Measurements from ENCODE around the gene FRMD4A.

FRMD4A gene

DNA sequence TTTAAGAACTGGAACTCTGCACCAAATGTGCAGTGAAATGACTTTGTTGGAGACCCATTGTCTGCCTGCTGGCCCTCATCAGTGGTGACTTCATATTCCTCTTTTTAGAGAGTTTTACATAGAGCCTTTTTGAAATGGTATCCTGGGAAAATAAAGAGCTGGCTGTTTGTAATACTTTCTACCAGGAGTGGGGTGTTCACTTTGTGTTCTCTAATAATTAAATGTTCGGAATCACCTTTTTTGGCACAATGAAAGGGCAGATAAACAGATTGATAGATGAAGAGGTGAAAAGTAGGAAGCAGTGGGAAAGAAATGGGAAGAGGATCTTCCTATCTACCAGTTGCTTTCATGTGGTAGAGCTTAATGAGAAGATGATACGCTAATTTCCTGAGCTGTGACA lies 688.4 kb downstream of the FRMD4A start:
- in situ Hi-C loops (cut with MboI; ENCODE audit: low sequenced_read_pairs): no loop called here

DNA sequence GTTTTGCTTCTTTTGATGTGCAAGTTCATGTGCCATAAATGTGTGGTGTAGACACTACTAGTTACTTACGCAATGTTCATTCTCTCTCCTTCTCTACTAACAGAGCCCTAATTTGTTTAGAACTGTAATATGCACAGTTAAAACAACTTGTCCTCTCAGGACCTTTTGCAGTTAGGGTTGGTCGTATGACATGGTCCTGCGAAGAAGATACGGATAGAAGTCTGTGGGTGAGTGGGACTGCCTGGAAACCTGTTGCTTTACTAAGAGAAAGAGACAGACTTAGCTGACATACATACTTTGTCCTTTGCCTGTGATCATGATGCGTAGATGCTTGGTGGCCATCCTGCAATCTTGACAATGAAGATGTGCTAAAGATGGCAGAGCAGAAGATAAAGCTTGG lies 692.8 kb downstream of the FRMD4A start:
- in situ Hi-C loops (cut with MboI; ENCODE audit: low sequenced_read_pairs): no loop called here

DNA sequence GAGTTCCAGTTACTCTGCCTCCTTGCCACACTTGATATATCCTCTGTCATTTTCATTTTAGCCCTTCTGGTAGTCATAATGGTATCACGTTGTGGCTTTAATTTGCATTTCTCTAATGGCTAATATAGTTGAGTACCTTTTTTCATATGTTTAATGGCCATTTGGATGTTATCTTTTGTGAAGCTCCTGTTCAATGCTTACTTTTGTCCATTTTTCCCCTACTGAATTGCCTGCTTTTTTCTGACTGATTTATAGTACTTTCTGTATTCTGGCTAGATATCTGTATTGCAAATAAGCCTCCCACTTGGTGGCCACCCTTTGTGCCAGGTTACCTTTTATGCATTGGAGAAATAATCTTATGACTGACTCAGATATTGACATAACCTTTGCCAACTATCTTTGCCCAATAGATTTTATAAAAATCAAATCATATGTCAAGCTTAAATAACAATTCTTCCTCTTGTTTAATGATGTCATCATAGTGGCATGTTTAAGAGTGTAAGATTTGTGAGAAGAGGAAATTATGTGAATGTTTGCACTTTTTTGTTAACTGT lies 693.3 kb downstream of the FRMD4A start:
- in situ Hi-C loops (cut with MboI; ENCODE audit: low sequenced_read_pairs): no loop called here

DNA sequence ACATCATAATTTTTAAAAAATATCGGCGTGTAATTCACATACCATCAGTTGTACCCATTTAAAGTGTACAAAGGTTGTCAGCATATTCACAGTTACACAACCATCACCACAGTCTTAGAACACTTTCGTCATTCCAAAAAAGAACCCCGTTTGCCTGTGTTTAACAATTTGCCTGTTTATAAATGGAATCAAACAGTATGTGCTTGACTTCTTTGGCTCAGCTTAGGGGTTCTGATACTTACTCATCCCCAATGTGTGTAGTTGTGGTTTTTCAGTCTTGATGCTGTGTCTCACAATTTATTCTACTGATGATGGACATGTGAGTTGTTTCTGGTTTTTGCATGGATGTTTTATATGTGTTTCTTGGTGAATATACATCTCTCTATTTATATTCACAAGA lies 693.9 kb downstream of the FRMD4A start:
- in situ Hi-C loops (cut with MboI; ENCODE audit: low sequenced_read_pairs): no loop called here

DNA sequence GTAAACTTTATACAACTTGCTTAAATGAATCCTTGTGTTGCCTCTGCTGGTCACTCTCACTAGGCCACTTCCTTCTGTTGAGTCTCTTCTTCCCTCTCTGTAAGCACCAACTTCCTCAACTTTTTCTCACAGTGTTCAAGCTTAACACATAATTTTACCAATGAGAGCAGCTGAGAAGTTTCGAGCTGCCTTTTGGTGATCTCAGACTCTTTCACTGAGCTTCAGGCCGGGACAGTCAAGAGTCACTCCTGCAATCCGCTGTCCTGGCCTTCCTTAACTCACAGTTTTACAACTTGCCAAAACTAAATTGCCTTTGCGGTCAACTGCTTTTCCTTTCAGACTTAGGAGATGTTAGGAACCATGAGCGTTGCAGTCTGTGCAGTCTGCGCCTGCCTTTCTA lies 696.5 kb downstream of the FRMD4A start:
- in situ Hi-C loops (cut with MboI; ENCODE audit: low sequenced_read_pairs): no loop called here

DNA sequence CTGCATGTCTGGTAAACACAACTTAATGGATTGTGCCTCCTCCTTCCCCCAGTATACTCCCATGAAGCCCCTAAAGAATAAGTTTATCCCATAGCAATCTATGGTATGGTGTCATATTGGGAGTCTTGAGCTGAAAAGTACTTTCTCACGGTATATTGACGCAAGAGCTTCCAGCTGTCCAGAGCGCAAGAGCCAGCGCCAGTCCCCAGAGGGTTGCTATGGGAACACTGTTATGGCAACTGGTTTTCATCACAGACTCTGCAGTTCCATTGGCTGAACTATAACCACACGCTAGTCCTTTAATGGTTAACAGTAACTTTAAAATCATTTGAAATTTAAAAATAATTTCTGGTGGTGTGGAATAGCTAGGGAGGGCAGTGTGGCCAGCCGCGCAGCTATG lies 697.0 kb downstream of the FRMD4A start:
- in situ Hi-C loops (cut with MboI; ENCODE audit: low sequenced_read_pairs): no loop called here

DNA sequence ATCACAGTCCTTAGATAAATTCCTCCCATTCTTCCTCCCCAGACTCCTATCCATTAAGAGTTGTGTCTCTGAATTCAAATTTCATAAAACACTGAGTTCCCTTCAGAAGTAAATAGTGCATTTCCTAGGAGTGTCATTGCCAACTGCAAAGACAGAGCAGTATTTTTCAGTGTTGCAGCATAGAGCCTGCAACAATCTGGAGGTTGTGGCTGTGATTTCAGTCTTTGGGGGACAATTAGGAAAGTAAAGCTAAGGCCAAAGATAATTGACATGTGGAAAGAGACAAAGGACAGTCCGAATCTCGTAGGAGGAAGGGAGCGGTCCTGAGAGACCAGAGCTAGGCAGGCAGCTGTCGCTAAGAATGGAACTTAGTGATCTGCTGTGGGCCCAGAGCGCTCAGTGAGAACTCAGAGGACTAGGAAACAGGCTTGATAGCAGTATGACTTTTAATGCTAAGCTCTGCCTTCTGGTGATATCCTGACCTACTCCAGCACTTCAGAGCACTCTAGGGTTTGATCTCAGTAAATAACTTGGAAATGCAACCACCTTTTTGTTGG lies 697.8 kb downstream of the FRMD4A start:
- in situ Hi-C loops (cut with MboI; ENCODE audit: low sequenced_read_pairs): no loop called here

DNA sequence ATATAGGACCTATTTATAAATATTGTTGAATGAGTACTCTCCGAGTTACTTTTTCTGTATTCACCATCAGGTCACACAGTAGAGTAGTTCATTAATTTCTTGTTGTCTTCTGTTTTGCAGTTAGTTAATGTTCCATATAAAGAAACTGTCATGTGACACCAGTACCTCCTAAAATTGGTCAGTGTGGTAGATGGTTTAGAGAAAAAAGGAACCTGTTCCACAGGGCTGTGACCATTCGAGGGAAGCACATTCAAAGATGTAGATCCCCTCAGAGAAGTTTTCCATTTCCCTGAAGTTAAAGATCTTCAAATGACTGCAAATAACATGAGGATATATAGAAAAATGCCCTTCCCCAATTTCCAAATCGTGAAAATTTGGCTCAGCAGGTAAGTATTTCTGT lies 698.3 kb downstream of the FRMD4A start:
- in situ Hi-C loops (cut with MboI; ENCODE audit: low sequenced_read_pairs): no loop called here

DNA sequence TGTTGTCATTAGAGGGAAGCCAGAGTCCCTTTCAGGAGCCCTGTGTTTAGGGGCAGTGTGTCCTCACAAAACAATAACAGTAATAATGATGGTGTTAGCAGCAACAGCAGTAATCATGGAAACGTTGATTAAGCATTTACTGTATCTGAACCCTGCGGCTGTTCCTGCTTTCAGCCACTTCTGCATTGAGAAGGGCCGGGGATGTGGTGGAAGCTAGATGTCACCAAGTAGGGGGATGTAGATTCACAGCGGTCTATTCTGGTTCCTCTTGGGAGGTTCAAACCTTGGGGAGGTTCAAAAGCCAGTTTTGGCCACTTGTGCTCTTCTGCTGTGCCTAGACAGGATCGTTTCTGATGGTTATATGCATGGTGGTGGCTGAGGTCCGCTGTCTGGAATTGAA lies 699.1 kb downstream of the FRMD4A start:
- in situ Hi-C loops (cut with MboI; ENCODE audit: low sequenced_read_pairs): no loop called here

DNA sequence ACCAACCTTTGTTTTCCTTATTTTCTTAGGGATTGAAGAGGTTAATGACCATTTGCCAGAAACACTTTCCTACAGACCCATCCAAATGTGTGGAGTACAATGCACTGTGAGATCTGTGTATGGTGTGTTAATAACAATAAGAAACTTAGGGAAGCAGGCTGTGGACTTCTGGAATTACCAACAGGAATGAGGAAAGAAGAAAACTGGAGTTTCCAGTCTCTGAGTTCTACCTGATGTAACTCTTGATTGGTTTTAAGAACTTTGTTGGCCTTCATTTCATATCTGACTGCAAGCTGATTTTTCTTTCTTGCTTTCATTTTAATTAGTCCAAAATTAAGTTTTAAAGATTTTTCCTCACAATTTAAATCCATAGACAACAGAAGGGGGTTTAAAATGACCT lies 700.5 kb downstream of the FRMD4A start:
- in situ Hi-C loops (cut with MboI; ENCODE audit: low sequenced_read_pairs): no loop called here

DNA sequence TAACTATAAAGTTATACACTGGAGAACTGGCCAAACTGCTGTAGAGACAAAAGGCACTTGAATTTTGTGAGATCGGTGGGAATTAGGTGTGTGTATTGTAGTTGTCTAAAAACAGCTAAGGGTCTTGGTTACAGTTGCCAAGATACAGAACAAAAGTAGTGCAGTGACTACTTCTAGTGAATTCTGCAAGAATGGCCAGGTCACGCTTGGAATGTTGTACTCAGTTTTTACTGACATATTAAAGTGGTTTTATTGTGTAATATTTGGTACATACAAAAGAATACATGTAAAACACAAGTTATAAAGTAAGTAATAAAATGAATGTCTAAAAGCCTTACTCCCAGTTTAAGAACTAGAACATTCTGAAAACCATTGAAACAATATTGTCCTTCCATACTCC lies 701.6 kb downstream of the FRMD4A start:
- in situ Hi-C loops (cut with MboI; ENCODE audit: low sequenced_read_pairs): no loop called here

DNA sequence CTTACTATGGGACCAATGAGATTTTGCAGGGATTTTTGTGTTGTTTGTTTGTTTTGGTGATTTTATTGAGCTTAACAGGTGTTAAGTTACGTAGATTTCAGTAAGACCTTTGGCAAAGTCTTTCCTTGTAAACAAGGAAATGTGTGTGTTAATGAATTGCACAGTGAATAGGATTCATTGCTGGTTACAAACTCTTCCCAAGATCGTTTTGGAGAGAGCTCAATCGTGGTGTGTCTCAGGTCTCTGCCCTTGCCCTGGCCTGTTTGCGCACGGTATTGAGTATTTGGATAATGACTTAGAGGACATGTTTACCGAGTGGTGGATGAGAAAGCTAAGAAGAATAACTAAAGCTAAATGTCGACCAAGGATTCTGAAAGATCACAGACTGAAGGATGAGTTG lies 702.1 kb downstream of the FRMD4A start:
- in situ Hi-C loops (cut with MboI; ENCODE audit: low sequenced_read_pairs): no loop called here

DNA sequence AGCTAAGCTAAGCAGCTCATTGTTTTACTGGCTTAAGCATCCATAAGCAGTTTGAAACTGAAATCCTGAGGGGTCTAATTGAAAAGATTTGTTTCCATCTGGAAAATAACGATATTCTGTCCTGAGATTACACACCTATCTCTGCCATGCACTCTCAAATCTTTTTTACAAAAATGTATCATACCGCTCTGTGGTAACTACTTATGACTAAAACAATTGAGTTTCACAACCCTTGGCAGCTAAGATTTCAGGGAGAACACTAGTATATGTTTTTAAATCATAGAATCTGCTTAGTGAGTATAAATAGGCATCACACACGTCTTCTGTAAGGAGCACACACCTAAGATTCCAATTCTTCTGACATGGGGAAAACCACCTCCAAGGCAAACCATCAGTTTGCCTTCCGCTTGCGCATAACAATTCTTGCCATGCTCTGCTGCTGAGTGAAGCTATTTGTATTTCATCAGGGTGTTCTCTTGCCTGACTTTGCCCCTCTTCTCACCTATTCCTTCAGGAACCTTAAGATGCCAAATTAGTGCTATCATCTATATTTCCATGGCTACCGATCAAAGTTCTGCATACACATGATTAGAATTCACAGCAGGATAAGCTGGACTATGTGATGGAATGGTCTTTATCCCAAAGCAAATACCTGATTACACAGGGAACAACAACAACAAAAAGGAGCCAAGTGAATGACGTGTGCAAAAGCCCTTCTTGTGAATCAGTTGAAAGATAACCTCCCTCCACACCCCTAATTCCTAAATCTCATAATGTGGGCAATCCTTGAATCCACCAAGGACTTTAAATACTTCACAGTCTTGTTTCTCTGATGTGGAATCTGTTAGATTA lies 703.0 kb downstream of the FRMD4A start:
- in situ Hi-C loops (cut with MboI; ENCODE audit: low sequenced_read_pairs): no loop called here

DNA sequence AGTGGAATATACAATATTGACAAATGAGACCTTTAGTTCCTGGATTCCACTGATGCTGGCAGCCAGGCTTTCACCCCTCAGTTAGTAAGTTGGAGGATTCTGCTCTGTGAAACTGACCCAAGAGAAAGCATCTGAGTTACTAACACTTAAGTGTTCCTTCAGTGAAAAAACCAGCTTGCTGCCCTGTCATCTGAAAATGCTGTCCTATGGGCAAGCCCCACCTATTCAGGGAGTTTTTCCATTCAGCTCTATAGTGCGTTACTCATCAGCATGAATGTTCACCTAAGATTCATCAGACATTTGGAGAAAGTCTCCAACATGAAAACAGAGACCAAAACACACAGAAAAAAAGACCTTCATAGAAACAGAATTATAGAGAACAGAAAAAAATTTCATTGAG lies 706.1 kb downstream of the FRMD4A start:
- in situ Hi-C loops (cut with MboI; ENCODE audit: low sequenced_read_pairs): no loop called here

DNA sequence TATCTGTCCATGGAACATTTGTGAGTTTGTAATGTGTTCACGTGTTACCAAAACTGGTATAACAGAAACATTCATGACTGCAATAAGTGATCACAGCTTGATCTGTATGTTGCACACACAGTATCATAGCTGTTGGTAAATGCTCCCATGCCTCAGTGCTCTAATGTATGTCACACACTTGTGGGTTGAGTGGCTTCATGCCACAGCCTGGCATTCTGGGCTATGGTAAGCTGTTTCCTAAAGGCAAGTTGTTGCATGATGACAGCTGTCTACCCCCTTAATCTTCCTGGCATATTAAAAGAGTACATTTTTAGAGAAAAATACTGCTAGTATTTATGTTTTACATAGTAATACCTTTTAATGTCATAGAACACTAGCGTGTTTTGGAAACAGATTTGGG lies 708.8 kb downstream of the FRMD4A start:
- in situ Hi-C loops (cut with MboI; ENCODE audit: low sequenced_read_pairs): no loop called here

DNA sequence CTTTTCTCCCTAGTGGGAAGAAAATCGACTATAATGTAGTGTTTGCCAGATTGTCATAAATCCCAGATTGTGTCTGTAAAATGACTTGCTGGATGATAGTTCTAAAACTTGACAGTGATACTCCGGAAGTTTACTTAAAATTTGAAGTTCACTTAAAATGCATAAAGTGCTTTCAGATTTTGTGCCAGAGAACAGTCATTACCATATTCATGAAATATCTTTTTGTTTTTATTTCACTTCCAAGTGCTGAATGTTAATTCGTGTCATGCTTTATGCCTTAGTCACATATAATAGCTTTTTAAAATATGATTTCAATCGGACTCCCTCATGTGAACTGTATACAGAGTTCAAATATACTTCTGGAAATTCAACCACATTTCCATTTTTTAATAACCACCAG lies 713.6 kb downstream of the FRMD4A start:
- in situ Hi-C loops (cut with MboI; ENCODE audit: low sequenced_read_pairs): no loop called here

DNA sequence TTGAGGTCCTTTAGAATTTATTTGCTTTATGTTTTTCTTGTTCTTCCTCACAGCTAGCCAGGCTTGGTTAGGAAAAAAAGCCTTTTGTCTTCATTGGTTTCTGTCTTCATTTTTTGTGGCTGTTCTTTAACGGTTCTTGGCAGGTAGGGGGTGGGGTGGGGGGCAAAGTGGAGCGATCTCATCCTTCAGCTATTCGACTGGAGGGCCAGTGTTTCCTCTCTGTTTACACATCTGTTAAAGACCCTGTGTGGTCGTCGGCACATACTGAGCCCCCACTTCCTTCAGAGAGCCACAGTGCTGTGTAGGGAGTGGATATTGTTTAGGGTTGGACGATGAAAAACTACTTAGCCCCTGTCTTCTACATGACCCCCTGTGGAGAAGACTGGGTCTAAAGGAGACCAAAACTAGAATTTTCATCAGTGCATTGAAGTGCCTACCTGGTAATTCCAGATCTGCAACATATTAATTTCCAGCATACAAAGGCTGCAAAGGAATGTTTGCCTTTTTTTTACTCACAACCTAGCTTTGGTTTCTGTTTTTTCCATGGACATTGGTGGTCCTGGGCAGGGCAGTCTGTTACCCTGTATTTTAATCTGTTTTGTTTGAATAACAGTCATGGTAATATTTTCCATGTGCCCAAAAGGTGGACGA lies 714.9 kb downstream of the FRMD4A start:
- in situ Hi-C loops (cut with MboI; ENCODE audit: low sequenced_read_pairs): no loop called here

DNA sequence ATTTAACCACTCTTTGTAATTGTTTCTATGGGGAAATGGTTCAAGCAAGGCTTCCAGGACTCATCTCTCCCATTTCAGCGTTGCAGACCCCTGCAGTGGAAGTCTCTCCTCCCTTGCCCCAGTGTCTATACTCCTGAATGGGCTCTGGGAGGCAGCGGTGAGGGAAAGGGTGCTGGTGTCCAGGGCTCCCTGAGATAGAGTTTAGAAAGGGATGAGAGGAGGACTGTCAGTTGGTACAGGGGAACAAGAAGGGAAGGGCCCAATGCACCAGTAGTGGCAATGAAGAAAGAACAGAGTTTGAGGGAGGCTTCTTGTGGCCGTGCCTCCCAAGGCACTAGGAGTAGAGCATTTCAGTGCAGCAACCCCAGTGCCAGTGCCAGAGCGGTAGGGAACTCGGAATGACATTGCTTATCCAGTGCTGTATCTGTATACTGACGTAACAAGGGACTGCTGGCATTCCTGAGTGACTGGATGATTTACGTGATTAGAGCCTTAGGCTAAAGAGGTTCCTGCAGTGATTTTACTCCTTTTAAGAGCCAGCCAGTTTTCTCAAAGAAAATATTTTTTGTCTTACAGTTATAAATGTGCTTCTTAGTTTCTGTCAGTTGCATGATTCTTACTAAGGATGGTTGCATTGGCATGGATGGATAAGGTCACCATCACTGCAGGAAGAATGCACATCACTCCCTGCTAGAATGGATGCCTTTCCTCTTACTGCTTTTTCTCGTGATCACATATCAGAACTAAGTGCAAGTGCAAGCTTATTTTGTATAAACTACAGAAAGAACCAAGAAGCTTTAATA lies 716.0 kb downstream of the FRMD4A start:
- in situ Hi-C loops (cut with MboI; ENCODE audit: low sequenced_read_pairs): no loop called here

DNA sequence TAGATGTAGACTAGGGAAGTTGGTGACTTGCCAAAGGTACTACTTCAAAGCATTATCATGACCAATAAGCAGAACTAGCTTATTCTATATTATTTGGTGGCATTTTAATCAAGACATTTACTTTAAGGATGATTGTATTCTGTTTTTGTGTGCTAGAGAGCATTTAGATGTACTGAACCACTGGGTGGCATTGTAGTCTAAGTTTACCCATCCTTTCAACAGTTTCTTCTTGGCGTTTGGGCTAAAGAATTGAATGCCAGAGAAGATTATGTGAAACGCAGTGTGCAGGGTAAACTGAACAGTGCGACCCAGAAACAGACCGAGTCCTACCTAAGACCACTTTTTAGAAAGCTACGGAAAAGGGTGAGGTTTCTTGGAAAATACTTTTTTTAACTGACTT lies 717.2 kb downstream of the FRMD4A start:
- in situ Hi-C loops (cut with MboI; ENCODE audit: low sequenced_read_pairs): no loop called here

DNA sequence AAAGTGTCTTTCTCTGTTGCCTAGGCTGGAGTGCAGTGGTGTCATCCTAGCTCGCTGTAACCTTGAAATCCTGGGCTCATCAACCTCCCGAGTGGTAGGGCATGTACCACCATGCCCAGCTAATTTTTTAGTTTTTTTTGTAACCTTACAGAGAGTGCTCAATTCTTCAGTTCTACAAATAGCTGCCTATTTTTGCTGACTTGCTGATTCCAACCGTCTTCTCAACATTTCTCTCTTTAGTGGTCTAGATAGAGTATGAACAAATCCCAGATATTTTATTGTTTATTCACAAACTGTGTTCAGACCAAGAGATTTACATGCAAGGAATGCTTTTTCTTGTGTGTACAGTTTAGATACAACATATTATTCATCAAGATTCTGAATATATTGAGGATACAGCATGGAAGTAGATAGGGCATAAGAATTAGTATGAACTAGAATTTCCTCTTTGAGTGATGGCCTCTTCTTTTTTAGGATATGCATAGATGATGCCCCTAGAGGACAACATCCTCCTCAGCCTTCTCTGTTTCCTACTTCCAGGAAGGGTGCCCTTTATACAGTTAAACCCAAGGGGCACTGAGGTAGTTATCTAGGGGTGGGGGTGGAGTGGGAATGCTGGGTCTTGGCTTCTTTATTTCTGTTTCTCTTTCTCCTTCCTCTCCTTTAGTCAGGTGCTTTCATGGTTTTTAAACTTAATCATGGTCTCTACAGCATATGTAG lies 717.9 kb downstream of the FRMD4A start:
- in situ Hi-C loops (cut with MboI; ENCODE audit: low sequenced_read_pairs): no loop called here

All from HL-60/S4 treated with retinoic acid at 250 ng/mL for 4 days and 3 days (cell line).